GM12891 (cell line): ENCODE results near the gene RNF5.
"Not testable (repeated sequence)": the region's sequence is repeated elsewhere in the genome, so short reads cannot be mapped to it uniquely, and the experiment has no call there.

Experiments used
- DNase-seq: peaks from one replicate; pipeline ENCODE4 v3.0.0; 2011; ENCODE audit warnings: low spot score; ENCODE audit not compliant: insufficient read length
- FAIRE-seq: peaks from 2 replicates; lab custom pipeline; 2011; peaks lifted over from hg19 to GRCh38; lab: Jason Lieb, UNC
- PAX5 ChIP-seq: IDR thresholded peaks from 2 replicates; pipeline ENCODE4 v1.6.1; 2011; ENCODE audit warnings: low read length, moderate library complexity, mild to moderate bottlenecking; ENCODE audit not compliant: insufficient read depth, severe bottlenecking
- POLR2A ChIP-seq: IDR thresholded peaks from 2 replicates; pipeline ENCODE4 v1.6.1; 2011; ENCODE audit warnings: low read depth, low read length, control low read depth
- POLR2AphosphoS5 ChIP-seq: IDR thresholded peaks from 2 replicates; pipeline ENCODE4 v1.6.1; 2011; ENCODE audit warnings: low read depth, low read length, control low read depth
- POU2F2 ChIP-seq: IDR thresholded peaks from 2 replicates; pipeline ENCODE4 v1.6.1; 2011; ENCODE audit warnings: low read depth, mild to moderate bottlenecking, control low read depth, low read length, moderate library complexity
- SPI1 ChIP-seq: IDR thresholded peaks from 2 replicates; pipeline ENCODE4 v1.6.1; 2011; ENCODE audit warnings: low read depth, low read length, control low read depth
- TAF1 ChIP-seq: IDR thresholded peaks from 2 replicates; pipeline ENCODE4 v1.6.1; 2011; ENCODE audit warnings: low read depth, low read length, control low read depth

Gene RNF5

GRCh38 chr6:32196682-32197616 lies 18.7 kb downstream of the RNF5 start:
- FAIRE-seq: peak; percentile 50
- DNase-seq: no peak
- TF ChIP-seq POLR2AphosphoS5 (no peak), SPI1 (no peak), POLR2A (no peak), PAX5 (no peak), POU2F2 (no peak), TAF1 (no peak)

- TF ChIP-seq POLR2AphosphoS5: no peak
- no peak for TF ChIP-seq POU2F2
- no peak for TF ChIP-seq TAF1
- no peak for TF ChIP-seq PAX5
- TF ChIP-seq SPI1: no peak
- TF ChIP-seq POLR2A: no peak
- DNase-seq (no peak), FAIRE-seq (no peak)
Measured at GRCh38 chr6:32198345-32198696, 20.1 kb downstream of the RNF5 start.

GRCh38 chr6:32198866-32199265 lies 20.7 kb downstream of the RNF5 start:
- DNase-seq: no peak
- TF ChIP-seq PAX5: no peak
- TF ChIP-seq POU2F2: no peak
- no peak for TF ChIP-seq SPI1
- TF ChIP-seq POLR2AphosphoS5: no peak
- no peak for TF ChIP-seq TAF1
- FAIRE-seq: no peak

GRCh38 chr6:32200711-32201475 lies 22.7 kb downstream of the RNF5 start:
- DNase-seq (no peak), FAIRE-seq (no peak)
- TF ChIP-seq PAX5 (no peak), TAF1 (no peak), POLR2AphosphoS5 (no peak), SPI1 (no peak), POLR2A (no peak), POU2F2 (no peak)

- TF ChIP-seq TAF1 (no peak), SPI1 (no peak)
- DNase-seq: no peak
- FAIRE-seq: no peak
Measured at GRCh38 chr6:32202186-32202585, 24.0 kb downstream of the RNF5 start.

GRCh38 chr6:32203426-32204267 lies 25.4 kb downstream of the RNF5 start:
- TF ChIP-seq TAF1 (no peak), PAX5 (no peak), SPI1 (no peak), POLR2AphosphoS5 (no peak), POU2F2 (no peak), POLR2A (no peak)
- FAIRE-seq (no peak), DNase-seq (no peak)

- TF ChIP-seq POU2F2 (no peak), SPI1 (no peak), TAF1 (no peak), POLR2AphosphoS5 (no peak), POLR2A (no peak), PAX5 (no peak)
- FAIRE-seq: no peak
- no peak for DNase-seq
Measured at GRCh38 chr6:32204268-32204715, 26.1 kb downstream of the RNF5 start.

GRCh38 chr6:32208996-32209395 lies 30.8 kb downstream of the RNF5 start:
- DNase-seq (no peak), FAIRE-seq (no peak)
- TF ChIP-seq POLR2AphosphoS5 (no peak), POLR2A (no peak), PAX5 (no peak), POU2F2 (no peak), TAF1 (no peak), SPI1 (no peak)

GRCh38 chr6:32210191-32210601 lies 32.0 kb downstream of the RNF5 start:
- TF ChIP-seq POU2F2 (no peak), PAX5 (no peak), POLR2AphosphoS5 (no peak), POLR2A (no peak), TAF1 (no peak), SPI1 (no peak)
- FAIRE-seq (no peak), DNase-seq (no peak)

- not testable (repeated sequence) for FAIRE-seq, DNase-seq
Measured at GRCh38 chr6:32211432-32211831, 33.2 kb downstream of the RNF5 start.
